ENCODE data around the gene CRYAB. TPM values are rescaled to one million over a fixed set of nuclear protein-coding genes. Genes with fewer than 3 reads are reported as not detected.

Gene CRYAB
- total and polyA plus RNA-seq, 2 of the 4 experiments (the other 2 are of a cell fraction): 6.5 to 19.5 TPM

GRCh38 chr11:111944139-111944538 is 32.6 kb upstream of the CRYAB start:
- Histone ChIP-seq H2BK20ac (ENCODE audit: low read depth, low read length) (peak overlapping the region; percentile 83), H2AK9ac (replicated peaks; ENCODE audit: low read depth, low read length, poor library complexity) (no peak overlapping the region), H3K4me2 (ENCODE audit: low read depth, low read length) (peak overlapping the region; percentile 53; the same call in 1 of the 2 replicates), H2BK120ac (ENCODE audit: low read depth, low read length) (peak overlapping the region; percentile 90), H3K23ac (ENCODE audit: low read depth, low read length) (peak overlapping the region; percentile 75; the same call in 1 of the 2 replicates), H4K20me1 (ENCODE audit: insufficient read depth, low read length) (no peaks in the 10 kb centered on the region), H3K27me3 (ENCODE audit: control insufficient read depth, insufficient read depth, low read length) (no peaks in the 10 kb centered on the region), H3K4me1 (ENCODE audit: control insufficient read depth, insufficient read depth, low read length) (peaks cover 12% of the 10 kb centered on the region), H2BK5ac (ENCODE audit: low read depth, low read length, poor library complexity, severe bottlenecking) (peak overlapping the region; percentile 97), H3K9ac (ENCODE audit: low read depth, low read length) (0 out of 2 replicates have a peak overlapping the region, but pooled peaks have one; percentile 29), H3K4ac (ENCODE audit: low read depth, low read length) (peak overlapping the region; percentile 79; the same call in 1 of the 2 replicates), H3K9me1 (ENCODE audit: insufficient read depth, low read length) (peaks cover 19% of the 10 kb centered on the region), H3K14ac (replicated peaks; ENCODE audit: low read depth, low read length) (peak overlapping the region; percentile 65), H2AK5ac (ENCODE audit: low read depth, low read length) (no peak overlapping the region), H2BK15ac (ENCODE audit: low read depth, low read length) (peak overlapping the region; percentile 59; the same call in 1 of the 3 replicates), H3K9me3 (ENCODE audit: control insufficient read depth, insufficient read depth, low read length) (no peaks in the 10 kb centered on the region), H2AFZ (replicated peaks; ENCODE audit: low read length, poor library complexity) (no peak overlapping the region), H4K5ac (ENCODE audit: low read depth, low read length) (peak overlapping the region; percentile 39; the same call in 1 of the 2 replicates), H3K4me3 (ENCODE audit: insufficient read depth, low read depth, low read length) (no peak overlapping the region), H3K79me1 (ENCODE audit: low read depth in 1 of 2, low read length in 2 of 2) (peaks cover 7 to 36% of the 10 kb centered on the region in 2 experiments), H3K18ac (ENCODE audit: low read depth, low read length) (peak overlapping the region; percentile 62; the same call in 1 of the 2 replicates), H3K27ac (ENCODE audit: insufficient read depth, low read length) (peak overlapping the region; percentile 50), H3K36me3 (ENCODE audit: control insufficient read depth, insufficient read depth, low read length) (no peaks in the 10 kb centered on the region), H4K91ac (ENCODE audit: insufficient read depth, low read depth, low read length) (peak overlapping the region; percentile 16; the same call in 1 of the 2 replicates), H3K56ac (ENCODE audit: extremely low read depth, insufficient read depth, low read length) (peak overlapping the region; percentile 32; the same call in 1 of the 2 replicates), H4K8ac (ENCODE audit: low read depth in 2 of 2, low read length in 2 of 2) (peak overlapping the region in 1 of 2 experiments; percentile 84; a peak in 3 of 4 replicates)
- ChIA-PET POLR2A (ENCODE audit: unreplicated experiment) (no interaction called here), CTCF (interaction anchor here (0.6 to 2.2 kb wide), 3 partner anchors 9 to 12 kb away, joined by 3 to 6 read pairs (median 4); no protein-coding TSS in a partner anchor)
- no TSS peak for BruUV-seq (replicated peaks)
- DNase-seq: peak; percentile 87
- TF ChIP-seq MAFK (IDR thresholded peaks at IDR 0.05; ENCODE audit: low read depth, low read length) (no peak), CEBPB (IDR thresholded peaks at IDR 0.05; ENCODE audit: low read depth, low read length) (peak; percentile 95), FOS (IDR thresholded peaks at IDR 0.05; ENCODE audit: low read depth, low read length) (no peak), MXI1 (IDR thresholded peaks at IDR 0.05; ENCODE audit: borderline replicate concordance, low read depth, low read length) (no peak), BHLHE40 (IDR thresholded peaks at IDR 0.05; ENCODE audit: low read depth, low read length) (no peak), RAD21 (IDR thresholded peaks at IDR 0.05; ENCODE audit: low read length) (no peak; the same call in 1 of the 2 replicates)
- in situ Hi-C loops (cut with MboI; ENCODE audit: low sequenced_read_pairs): no loop called here
- dilution Hi-C loops (cut with HindIII; ENCODE audit: low sequenced_read_pairs, unreplicated experiment): no loop called here
- ATAC-seq (ENCODE audit: low read depth): peak; percentile 81
- intact Hi-C loops (cut with micrococcal nuclease): no loop called here
- WGBS, 2 experiments (ENCODE audit: extremely low coverage in 2 of 2, insufficient read length in 1 of 2): no CpG with 5 or more reads among the region's 3 CpGs
